GM23338 (cell line): Measurements from ENCODE around the gene PYY.

Experiments used
- CREB1 ChIP-seq: fragments of 250-450 bp; sonication (Bioruptor Pico); IDR thresholded peaks from 2 replicates; pipeline ENCODE4 v1.5.0; 2020; ENCODE audit warnings: low read depth, mild to moderate bottlenecking, moderate library complexity
- CTCF ChIP-seq, 2 experiments: fragments of 200-600 bp in 1 of 2; sonication (generic) in 1 of 2; conservative IDR thresholded peaks; 2 replicates each; pipeline versions ENCODE4 v1.5.1 to v1.6.1; 2016 to 2017; ENCODE audit warnings: antibody characterized with exemption in 2 of 2, low read depth in 2 of 2, mild to moderate bottlenecking in 2 of 2, moderate library complexity in 1 of 2
- ETS1 ChIP-seq: IDR thresholded peaks from 2 replicates; pipeline ENCODE4 v1.6.1; 2016; ENCODE audit warnings: antibody characterized with exemption
- EZH2 ChIP-seq: fragments of 200-600 bp; sonication (generic); IDR thresholded peaks from one replicate; pipeline ENCODE4 v1.8.0; 2017; ENCODE audit warnings: antibody characterized with exemption, mild to moderate bottlenecking, low read depth; ENCODE audit not compliant: unreplicated experiment
- EZH2phosphoT487 ChIP-seq: fragments of 200-600 bp; sonication (generic); IDR thresholded peaks from one replicate; pipeline ENCODE4 v1.8.1; 2018; ENCODE audit warnings: antibody characterized with exemption; ENCODE audit not compliant: unreplicated experiment
- JUNB ChIP-seq: IDR thresholded peaks from one replicate; pipeline ENCODE4 v1.6.1; 2016; ENCODE audit warnings: antibody characterized with exemption; ENCODE audit not compliant: unreplicated experiment
- POLR2AphosphoS5 ChIP-seq: IDR thresholded peaks from 2 replicates; pipeline ENCODE4 v1.6.1; 2016; ENCODE audit warnings: antibody characterized with exemption, low read depth
- REST ChIP-seq: IDR thresholded peaks from one replicate; pipeline ENCODE4 v1.6.1; 2018; ENCODE audit warnings: antibody characterized with exemption; ENCODE audit not compliant: unreplicated experiment
- STAT1 ChIP-seq: IDR thresholded peaks from one replicate; pipeline ENCODE4 v1.6.1; 2016; ENCODE audit warnings: antibody characterized with exemption; ENCODE audit not compliant: unreplicated experiment
- ZNF114 ChIP-seq: fragments of 250-450 bp; sonication (Bioruptor Pico); IDR thresholded peaks from 2 replicates; pipeline ENCODE4 v1.5.0; 2020; ENCODE audit warnings: mild to moderate bottlenecking, moderate library complexity

GRCh38 chr17:43940630-43941029, 13.1 kb downstream of the PYY start:
- TF ChIP-seq EZH2phosphoT487: no peak
- TF ChIP-seq POLR2AphosphoS5: no peak
- TF ChIP-seq CTCF (conservative IDR thresholded peaks at IDR 0.05; ENCODE audit: low read depth in 2 of 2): peak; percentile 62 to 84
- TF ChIP-seq CREB1 (CRISPR knock-in tag): no peak
- TF ChIP-seq REST: no peak
- no peak for TF ChIP-seq EZH2
- TF ChIP-seq STAT1: no peak
- TF ChIP-seq JUNB: no peak
- TF ChIP-seq ETS1: no peak
- no peak for TF ChIP-seq ZNF114
